HG03469 (cell line): ENCODE results near the gene ARHGAP10.

Source experiments
- ATAC-seq: cut with Tn5 transposase; IDR thresholded peaks from one replicate; pipeline ENCODE4 v1.9.1; 2021; ENCODE audit warnings: mild to moderate bottlenecking, moderate library complexity, moderate number of reproducible peaks; ENCODE audit not compliant: unreplicated experiment

The ARHGAP10 gene

GRCh38 chr4:147731580-147732517, at the start of gene ARHGAP10:
Gene ARHGAP10, plus strand, starts transcription at chr4:147732088. Its CDS starts 214 bp downstream, at chr4:147732302.
- peak; percentile 32 for ATAC-seq

GRCh38 chr4:147682755-147683154, 49.1 kb upstream of the ARHGAP10 start:
- no peak for ATAC-seq

GRCh38 chr4:147683188-147683591, 48.7 kb upstream of the ARHGAP10 start:
- no peak for ATAC-seq

GRCh38 chr4:147683717-147684700, 47.9 kb upstream of the ARHGAP10 start, which contains the start of gene PRMT9:
Gene PRMT9, minus strand, starts transcription at chr4:147684163. Its CDS starts 176 bp downstream, at chr4:147683987.
- peak; percentile 99 for ATAC-seq

- ATAC-seq = no peak
Observed at GRCh38 chr4:147689067-147689466, 42.8 kb upstream of the ARHGAP10 start.

GRCh38 chr4:147691820-147692219, 40.1 kb upstream of the ARHGAP10 start:
- no peak for ATAC-seq

- no peak for ATAC-seq
Observed at GRCh38 chr4:147693218-147693617, 38.7 kb upstream of the ARHGAP10 start.

- no peak for ATAC-seq
Observed at GRCh38 chr4:147696866-147697265, 35.0 kb upstream of the ARHGAP10 start.

- no peak for ATAC-seq
Observed at GRCh38 chr4:147704846-147705245, 27.0 kb upstream of the ARHGAP10 start.

GRCh38 chr4:147707892-147708672, 23.8 kb upstream of the ARHGAP10 start:
- peak; percentile 69 for ATAC-seq

GRCh38 chr4:147709999-147710398, 21.9 kb upstream of the ARHGAP10 start:
- ATAC-seq = no peak

- no peak for ATAC-seq
Observed at GRCh38 chr4:147714575-147715401, 17.1 kb upstream of the ARHGAP10 start.

GRCh38 chr4:147717878-147718277, 14.0 kb upstream of the ARHGAP10 start:
- ATAC-seq = peak; percentile 69

- ATAC-seq = no peak
Observed at GRCh38 chr4:147723326-147723725, 8.6 kb upstream of the ARHGAP10 start.

GRCh38 chr4:147724468-147725201, 7.3 kb upstream of the ARHGAP10 start:
- no peak for ATAC-seq

- ATAC-seq = no peak
Observed at GRCh38 chr4:147725673-147726072, 6.2 kb upstream of the ARHGAP10 start.

- ATAC-seq = no peak
Observed at GRCh38 chr4:147727476-147728028, 4.3 kb upstream of the ARHGAP10 start.

- no peak for ATAC-seq
Observed at GRCh38 chr4:147730333-147730732, 1.6 kb upstream of the ARHGAP10 start.
